Activated CD4-positive, alpha-beta T cell treated with anti-CD3 and anti-CD28 coated beads for 36 hours (primary cell): ENCODE results near the gene PITPNC1. TPM values are rescaled to one million over a fixed set of nuclear protein-coding genes. Genes with fewer than 3 reads are reported as not detected.

ENCODE experiments used
- ATAC-seq: fragments of 200-7000 bp; cut with Tn5 transposase; one replicate; pipeline ENCODE4 v1.10.0; 2021; ENCODE audit warnings: mild to moderate bottlenecking, moderate library complexity
- CTCF ChIA-PET: fragments of 350-600 bp; sonication (Branson Sonifier 250); formaldehyde crosslinking; loops from one replicate; lab custom pipeline; 2021; ENCODE audit warnings: antibody characterized with exemption; lab: Charles Lee
- POLR2A ChIA-PET: fragments of 350-600 bp; sonication (Branson Sonifier 250); formaldehyde crosslinking; loops from one replicate; lab custom pipeline; 2021; ENCODE audit warnings: antibody characterized with exemption, inconsistent platforms; lab: Charles Lee
- DNase-seq: peaks from one replicate; pipeline ENCODE4 v3.0.0-alpha.2; 2020
- H3K27ac Mint-ChIP-seq: one replicate; pipeline ENCODE4 v1.8.0; 2021; ENCODE audit warnings: mixed read lengths
- H3K27me3 Mint-ChIP-seq: one replicate; pipeline ENCODE4 v1.8.0; 2021; ENCODE audit warnings: mixed read lengths
- H3K36me3 Mint-ChIP-seq: one replicate; pipeline ENCODE4 v1.8.0; 2021; ENCODE audit warnings: low read depth, mixed read lengths
- H3K4me1 Mint-ChIP-seq: one replicate; pipeline ENCODE4 v1.8.0; 2021; ENCODE audit warnings: mixed read lengths
- H3K4me3 Mint-ChIP-seq: one replicate; pipeline ENCODE4 v1.8.0; 2021; ENCODE audit warnings: mild to moderate bottlenecking, moderate library complexity, mixed read lengths
- H3K9me3 Mint-ChIP-seq: one replicate; pipeline ENCODE4 v1.8.0; 2021; ENCODE audit warnings: low read depth, mixed read lengths
- intact Hi-C, 2 experiments: fragments of 100-400 bp; cut with DNase I in 1 of 2; cut with micrococcal nuclease in 1 of 2; formaldehyde crosslinking; loops; one replicate each; pipeline versions ENCODE4 v1.14.2 to v1.15.1; 2022 to 2024; cut with DNase I, micrococcal nuclease
- total RNA-seq, 2 experiments: library from RNA; stranded (reverse); gene quantifications; one replicate each; pipeline ENCODE4 v1.2.3, GENCODE V29; 2021

Gene PITPNC1
- total RNA-seq, 2 experiments from 2014 or later: 41.6 to 56.3 TPM

DNA sequence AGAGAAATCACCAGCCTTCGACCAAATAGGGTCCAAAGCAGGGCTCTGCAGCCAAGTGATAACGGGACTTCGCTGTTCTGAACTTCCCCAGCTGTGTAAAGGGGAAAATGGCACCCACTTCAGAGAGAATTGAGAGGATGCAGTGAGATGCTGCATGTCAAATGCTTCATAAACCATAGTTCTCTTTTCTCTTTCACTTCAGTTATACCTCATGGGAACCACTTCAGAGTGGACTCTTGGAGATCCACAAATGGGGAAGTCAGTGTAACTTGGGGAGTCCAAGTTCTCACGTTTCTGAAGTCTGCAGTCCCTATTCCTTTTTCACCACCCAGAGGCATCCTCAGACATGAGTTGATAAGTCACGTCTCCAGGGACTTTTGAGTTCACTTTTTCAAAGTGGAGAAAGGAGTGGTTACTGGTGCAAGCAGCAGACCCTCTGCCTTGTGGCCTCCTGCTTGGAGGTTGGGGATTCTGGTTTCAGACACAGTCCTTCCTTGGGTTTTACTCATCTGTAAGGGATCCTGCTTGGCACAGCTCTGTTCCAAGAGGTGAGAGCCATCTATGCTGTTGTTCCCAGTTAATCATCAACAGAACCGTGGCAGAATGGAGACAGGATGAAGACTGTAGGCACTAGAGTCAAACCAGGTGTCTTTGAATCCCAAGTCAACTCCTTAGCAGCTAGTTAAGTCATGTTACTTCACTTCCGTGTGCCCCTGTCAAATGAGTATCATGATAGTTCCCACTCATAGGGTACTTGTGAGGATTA lies 217.2 kb downstream of the PITPNC1 start:
- ATAC-seq: no peak
- Mint-ChIP-seq H3K27me3 (no peaks in the 10 kb centered on the region), H3K4me1 (peaks cover under 1% of the 10 kb centered on the region), H3K9me3 (no peaks in the 10 kb centered on the region), H3K36me3 (peaks cover 4% of the 10 kb centered on the region), H3K27ac (no peak overlapping the region), H3K4me3 (no peak overlapping the region)
- DNase-seq: no peak
- intact Hi-C loops: no loop called here
- POLR2A ChIA-PET: no interaction called here
- CTCF ChIA-PET: interaction anchor here (1.2 to 1.8 kb wide), 2 partner anchors 9 to 11 kb away, joined by 3 to 4 read pairs; no protein-coding TSS in a partner anchor

DNA sequence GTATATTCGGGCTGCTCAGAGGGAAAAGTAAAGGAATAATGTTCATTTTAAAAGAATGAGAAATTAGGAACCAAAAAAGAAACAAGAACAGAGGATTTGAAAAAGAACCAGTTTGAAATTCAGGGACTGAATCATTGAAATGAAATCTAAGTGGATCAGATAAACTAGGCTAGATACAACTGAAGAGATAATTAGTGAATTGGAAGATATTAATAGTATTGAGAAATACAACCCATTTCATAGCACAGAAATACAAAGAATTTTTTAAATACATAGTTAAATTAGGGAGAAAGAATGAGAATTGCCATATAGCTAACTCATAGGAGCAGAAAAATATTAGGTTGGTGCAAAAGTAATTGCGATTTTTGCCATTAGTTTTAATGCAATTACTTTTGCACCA lies 223.3 kb downstream of the PITPNC1 start:
- Mint-ChIP-seq H3K4me1 (peaks cover 14% of the 10 kb centered on the region), H3K36me3 (no peaks in the 10 kb centered on the region), H3K4me3 (no peak overlapping the region), H3K27me3 (no peaks in the 10 kb centered on the region), H3K9me3 (no peaks in the 10 kb centered on the region), H3K27ac (no peak overlapping the region)
- DNase-seq (no peak), ATAC-seq (no peak)
- POLR2A ChIA-PET: no interaction called here
- intact Hi-C loops: loop anchor here in 1 of 2 experiments (5.0 kb wide), 1 partner anchor 123 kb away; no protein-coding TSS in a partner anchor
- CTCF ChIA-PET: interaction anchor here (0.6 to 9.1 kb wide), 2 partner anchors 13 to 225 kb away, joined by 3 to 85 read pairs; partner anchors contain the start of gene PITPNC1

DNA sequence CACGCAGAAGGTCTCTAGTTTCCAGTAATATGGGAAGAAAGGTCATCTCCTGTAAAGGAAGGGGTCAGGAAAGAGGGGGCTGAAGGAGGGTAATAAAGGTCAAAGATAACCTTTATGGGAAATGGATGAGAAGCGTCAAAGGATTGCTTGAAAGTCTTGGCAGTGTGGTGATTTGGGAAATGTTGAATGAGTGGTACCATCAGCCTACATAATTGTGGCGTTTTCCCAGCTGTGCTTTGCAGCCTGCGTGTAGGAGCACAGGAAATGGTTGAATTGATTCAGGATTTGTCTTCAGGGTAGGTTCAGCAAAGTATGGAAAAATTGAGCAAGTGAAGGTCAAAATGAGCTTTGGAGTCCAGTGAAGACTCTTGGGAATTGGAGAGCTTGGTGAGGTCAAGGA lies 224.8 kb downstream of the PITPNC1 start:
- H3K27me3 Mint-ChIP-seq: no peaks in the 10 kb centered on the region
- ChIA-PET POLR2A (no interaction called here), CTCF (interaction anchor here (0.8 to 9.1 kb wide), 6 partner anchors 12 to 240 kb away, joined by 3 to 85 read pairs (median 7); partner anchors contain the start of genes PITPNC1 and PSMD12)
- intact Hi-C loops: loop anchor here in 1 of 2 experiments (2.0 to 5.0 kb wide), 2 partner anchors 125 to 227 kb away; no protein-coding TSS in a partner anchor
- H3K4me1 Mint-ChIP-seq: peaks cover 15% of the 10 kb centered on the region
- H3K27ac Mint-ChIP-seq: peak overlapping the region; percentile 15
- H3K9me3 Mint-ChIP-seq: no peaks in the 10 kb centered on the region
- no peak overlapping the region for H3K4me3 Mint-ChIP-seq
- peaks cover 2% of the 10 kb centered on the region for H3K36me3 Mint-ChIP-seq
- ATAC-seq (no peak), DNase-seq (no peak)

DNA sequence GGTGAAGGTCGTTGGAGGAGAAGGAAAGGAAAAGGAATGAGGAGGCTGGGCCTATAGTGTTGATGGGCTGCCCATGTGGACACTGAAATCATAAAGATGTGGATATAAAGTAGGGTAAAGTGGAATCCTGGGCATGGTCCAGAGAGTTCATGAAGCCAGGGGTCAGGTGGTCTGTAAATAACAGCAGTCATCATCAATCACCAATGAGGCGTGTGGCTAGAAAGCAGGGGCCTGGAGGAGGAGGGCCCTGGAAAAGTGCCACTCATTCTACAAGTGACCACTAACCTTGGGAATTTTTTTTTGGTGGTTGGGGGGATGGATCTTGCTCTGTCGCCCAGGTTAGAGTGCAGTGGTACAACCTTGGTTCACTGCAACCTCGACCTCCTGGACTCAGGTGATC lies 225.4 kb downstream of the PITPNC1 start:
- intact Hi-C loops: loop anchor here in 1 of 2 experiments (2.0 to 5.0 kb wide), 2 partner anchors 125 to 228 kb away; no protein-coding TSS in a partner anchor
- ChIA-PET POLR2A (no interaction called here), CTCF (interaction anchor here (0.7 to 9.1 kb wide), 9 partner anchors 13 to 241 kb away, joined by 3 to 85 read pairs (median 6); partner anchors contain the start of genes PITPNC1 and PSMD12)
- ATAC-seq (no peak), DNase-seq (no peak)
- Mint-ChIP-seq H3K36me3 (peaks cover 2% of the 10 kb centered on the region), H3K9me3 (no peaks in the 10 kb centered on the region), H3K27ac (peak overlapping the region; percentile 15), H3K4me1 (peaks cover 18% of the 10 kb centered on the region), H3K4me3 (no peak overlapping the region), H3K27me3 (no peaks in the 10 kb centered on the region)

DNA sequence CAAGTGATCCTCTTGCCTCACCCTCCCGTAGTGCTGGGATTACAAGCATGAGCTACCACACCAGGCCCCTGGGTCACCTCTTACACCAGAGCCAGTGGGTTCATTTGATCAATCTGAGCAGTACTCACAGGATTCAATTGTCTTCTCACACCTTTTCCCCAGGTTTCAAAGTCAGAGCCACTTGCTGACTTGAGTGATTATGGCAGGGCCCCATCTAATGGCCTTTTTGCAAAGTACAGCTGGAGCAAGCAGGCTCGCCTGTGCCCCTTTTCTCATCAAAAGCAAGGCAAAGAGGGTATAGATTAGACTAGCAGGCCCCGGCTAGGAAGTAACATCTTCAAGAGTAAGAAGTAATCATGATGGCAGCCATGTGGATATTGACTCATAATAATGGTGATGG lies 225.9 kb downstream of the PITPNC1 start:
- Mint-ChIP-seq H3K4me1 (peaks cover 20% of the 10 kb centered on the region), H3K9me3 (no peaks in the 10 kb centered on the region), H3K4me3 (no peak overlapping the region), H3K27ac (no peak overlapping the region), H3K27me3 (no peaks in the 10 kb centered on the region), H3K36me3 (peaks cover 2% of the 10 kb centered on the region)
- ATAC-seq: peak; percentile 93
- intact Hi-C loops: loop anchor here (1.0 to 5.0 kb wide), 3 partner anchors 126 to 229 kb away; no protein-coding TSS in a partner anchor
- peak; percentile 69 for DNase-seq
- CTCF ChIA-PET: interaction anchor here (0.7 to 9.1 kb wide), 10 partner anchors 10 to 246 kb away, joined by 3 to 85 read pairs (median 5); partner anchors contain the start of genes PITPNC1 and PSMD12
- POLR2A ChIA-PET: no interaction called here

DNA sequence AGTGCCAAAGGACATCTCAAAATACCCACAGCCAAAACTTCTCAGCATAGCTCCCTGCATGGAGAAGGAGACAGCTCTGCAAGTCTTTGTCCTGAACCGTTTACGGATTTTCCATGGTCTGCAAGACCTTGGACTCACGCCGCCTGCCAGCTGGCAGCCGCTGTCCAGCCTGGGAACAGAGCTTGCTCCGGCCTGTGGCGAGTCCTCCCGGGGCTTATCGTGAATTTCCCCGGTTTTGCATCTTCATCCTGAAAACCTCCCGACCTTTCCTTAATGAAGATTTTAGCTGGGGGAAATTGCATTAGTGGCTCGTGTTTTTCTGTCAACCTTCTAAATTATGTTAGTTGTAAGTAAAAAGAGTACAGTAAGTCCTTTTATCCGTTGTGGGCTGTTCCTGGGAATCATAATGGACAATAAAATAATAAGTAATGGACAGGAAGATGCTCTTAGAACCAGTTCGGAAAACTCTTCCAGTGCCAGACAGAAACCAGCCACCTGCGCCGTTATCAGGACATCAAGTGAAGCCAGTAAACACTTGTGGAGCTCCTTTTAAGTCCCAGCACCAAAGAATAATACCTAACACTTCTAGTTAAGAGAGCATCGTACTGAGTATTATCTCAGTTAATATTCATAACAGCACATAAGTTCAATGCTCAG lies 228.3 kb downstream of the PITPNC1 start:
- Mint-ChIP-seq H3K27me3 (no peaks in the 10 kb centered on the region), H3K9me3 (no peaks in the 10 kb centered on the region), H3K4me3 (no peak overlapping the region), H3K27ac (no peak overlapping the region), H3K4me1 (peaks cover 20% of the 10 kb centered on the region), H3K36me3 (peaks cover 5% of the 10 kb centered on the region)
- ChIA-PET POLR2A (interaction anchor here (0.5 kb wide), 1 partner anchor 254 kb away, joined by 3 read pairs; no protein-coding TSS in a partner anchor), CTCF (interaction anchor here (0.7 to 9.1 kb wide), 3 partner anchors 10 to 230 kb away, joined by 3 to 85 read pairs (median 4); partner anchors contain the start of gene PITPNC1)
- DNase-seq: no peak
- intact Hi-C loops: no loop called here
- ATAC-seq: no peak

DNA sequence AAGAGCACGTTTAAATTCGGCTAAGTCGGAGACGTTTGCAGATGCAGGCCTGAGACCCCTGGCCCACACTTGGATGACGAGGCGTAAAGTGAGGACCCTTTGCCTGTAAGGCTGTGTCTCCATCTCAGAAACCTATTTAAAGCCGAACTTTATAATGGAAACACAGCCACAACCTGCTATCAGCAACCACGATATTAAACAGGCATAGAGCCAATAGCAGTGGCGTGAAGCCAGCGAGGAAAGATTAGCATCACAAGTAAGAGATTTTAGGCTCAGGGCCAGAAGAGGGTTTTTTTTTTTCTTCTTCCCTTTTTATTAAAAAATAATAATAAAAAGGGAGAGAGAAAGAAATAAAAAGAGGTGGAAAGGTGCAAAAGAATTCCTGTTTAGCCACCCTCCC lies 229.4 kb downstream of the PITPNC1 start:
- POLR2A ChIA-PET: no interaction called here
- intact Hi-C loops: no loop called here
- no peaks in the 10 kb centered on the region for H3K9me3 Mint-ChIP-seq
- DNase-seq (no peak), ATAC-seq (no peak)
- no peak overlapping the region for H3K4me3 Mint-ChIP-seq
- H3K27ac Mint-ChIP-seq: no peak overlapping the region
- H3K36me3 Mint-ChIP-seq: peaks cover 5% of the 10 kb centered on the region
- peaks cover 17% of the 10 kb centered on the region for H3K4me1 Mint-ChIP-seq
- no peaks in the 10 kb centered on the region for H3K27me3 Mint-ChIP-seq
- CTCF ChIA-PET: interaction anchor here (0.8 to 9.1 kb wide), 2 partner anchors 132 to 231 kb away, joined by 3 to 85 read pairs; partner anchors contain the start of gene PITPNC1

DNA sequence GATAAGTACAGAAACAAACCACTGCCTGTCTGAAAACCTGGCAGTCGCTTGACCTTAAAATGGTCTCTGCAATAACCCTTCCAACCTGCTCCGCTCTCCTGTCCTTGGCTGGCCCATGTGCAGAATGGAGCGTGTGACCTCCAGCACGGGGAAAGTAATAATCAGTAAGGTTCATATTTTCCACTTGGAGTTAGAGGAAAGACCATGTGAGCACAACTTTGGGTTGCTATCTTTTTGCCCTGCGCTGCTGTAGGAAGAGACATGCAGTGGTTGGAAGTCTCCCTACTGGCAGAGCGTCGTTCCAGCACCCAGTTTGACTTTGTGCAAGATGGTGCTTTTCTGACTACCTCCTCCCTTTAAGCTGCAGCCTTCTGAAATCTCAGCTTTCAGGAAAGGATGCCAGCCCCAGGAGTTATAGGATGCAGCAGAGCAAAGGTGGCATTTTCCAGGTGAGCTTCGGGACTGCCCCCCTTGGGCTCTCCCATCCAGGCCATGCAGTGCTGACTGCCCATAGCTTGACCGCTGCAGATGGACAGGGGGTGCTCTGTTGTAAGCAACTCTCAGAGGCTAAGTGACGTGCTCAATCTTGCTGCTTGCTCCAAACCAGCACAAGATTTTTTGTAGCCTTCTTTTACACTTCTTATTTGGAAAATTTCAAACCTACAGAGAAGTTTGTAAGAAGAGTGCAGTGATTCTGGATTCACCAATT lies 230.0 kb downstream of the PITPNC1 start:
- Mint-ChIP-seq H3K27ac (no peak overlapping the region), H3K4me1 (peaks cover 12% of the 10 kb centered on the region), H3K9me3 (no peaks in the 10 kb centered on the region), H3K4me3 (no peak overlapping the region), H3K36me3 (peaks cover 5% of the 10 kb centered on the region), H3K27me3 (no peaks in the 10 kb centered on the region)
- CTCF ChIA-PET: interaction anchor here (9.1 kb wide), 1 partner anchor 231 kb away, joined by 85 read pairs; the partner anchor contains the start of gene PITPNC1
- POLR2A ChIA-PET: interaction anchor here (0.6 kb wide), 1 partner anchor 54 kb away, joined by 7 read pairs; no protein-coding TSS in a partner anchor
- intact Hi-C loops: no loop called here
- ATAC-seq: no peak
- DNase-seq: no peak

DNA sequence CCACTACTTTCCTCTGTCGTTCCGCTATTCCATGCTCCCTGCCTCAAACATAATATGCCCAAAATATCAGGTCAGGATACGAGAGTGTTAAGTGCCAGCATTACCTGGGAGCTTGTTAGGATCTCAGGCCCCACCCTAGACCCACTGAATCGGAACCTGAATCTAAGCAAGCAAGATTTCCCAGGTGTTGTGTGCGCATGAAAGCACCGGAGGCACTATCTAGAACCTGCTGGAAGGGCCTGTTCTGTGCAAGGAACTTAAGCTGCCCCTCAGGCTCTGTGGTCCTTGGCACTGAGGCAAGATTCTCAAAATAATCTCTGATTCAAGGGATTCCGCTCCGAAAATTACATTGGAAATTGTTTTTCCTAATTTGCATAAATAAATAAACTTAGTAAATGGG lies 233.0 kb downstream of the PITPNC1 start:
- Mint-ChIP-seq H3K4me3 (no peak overlapping the region), H3K27me3 (no peaks in the 10 kb centered on the region), H3K9me3 (no peaks in the 10 kb centered on the region), H3K36me3 (peaks cover 5% of the 10 kb centered on the region), H3K4me1 (peaks cover 6% of the 10 kb centered on the region), H3K27ac (no peak overlapping the region)
- intact Hi-C loops: no loop called here
- ChIA-PET POLR2A (no interaction called here), CTCF (no interaction called here)
- no peak for DNase-seq
- ATAC-seq: no peak

DNA sequence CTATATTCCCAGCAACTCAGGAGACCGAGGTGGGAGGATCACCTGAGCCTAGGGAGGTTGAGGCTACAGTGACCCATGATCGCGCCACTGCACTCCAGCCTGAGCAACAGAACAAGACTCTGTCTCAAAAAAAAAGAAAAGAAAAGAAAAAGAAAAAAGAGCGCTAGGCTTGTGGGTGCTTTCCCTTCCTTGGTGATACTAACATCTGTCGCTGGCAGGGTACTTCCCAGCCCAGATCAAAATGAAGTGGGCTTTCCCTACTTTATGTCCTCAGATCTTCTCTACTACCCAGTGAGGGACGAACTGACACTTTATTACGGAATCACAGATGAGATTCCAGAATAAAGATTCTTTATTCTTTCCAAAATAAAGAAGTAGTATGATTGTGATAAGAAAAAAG lies 236.9 kb downstream of the PITPNC1 start:
- ATAC-seq (no peak), DNase-seq (no peak)
- Mint-ChIP-seq H3K27me3 (no peaks in the 10 kb centered on the region), H3K4me3 (no peak overlapping the region), H3K4me1 (no peaks in the 10 kb centered on the region), H3K27ac (no peak overlapping the region), H3K9me3 (no peaks in the 10 kb centered on the region), H3K36me3 (peaks cover 3% of the 10 kb centered on the region)
- CTCF ChIA-PET: interaction anchor here (1.2 kb wide), 1 partner anchor 10 kb away, joined by 5 read pairs; no protein-coding TSS in a partner anchor
- intact Hi-C loops: no loop called here
- POLR2A ChIA-PET: no interaction called here
